ENCODE data around the gene LRRC73. TPM values are rescaled to one million over a fixed set of nuclear protein-coding genes. Genes with fewer than 3 reads are reported as not detected.
"Not testable (repeated sequence)": the region's sequence is repeated elsewhere in the genome, so short reads cannot be mapped to it uniquely, and the experiment has no call there.

The LRRC73 gene
- total RNA-seq, 1 donor from 2014 or later: not detected

DNA sequence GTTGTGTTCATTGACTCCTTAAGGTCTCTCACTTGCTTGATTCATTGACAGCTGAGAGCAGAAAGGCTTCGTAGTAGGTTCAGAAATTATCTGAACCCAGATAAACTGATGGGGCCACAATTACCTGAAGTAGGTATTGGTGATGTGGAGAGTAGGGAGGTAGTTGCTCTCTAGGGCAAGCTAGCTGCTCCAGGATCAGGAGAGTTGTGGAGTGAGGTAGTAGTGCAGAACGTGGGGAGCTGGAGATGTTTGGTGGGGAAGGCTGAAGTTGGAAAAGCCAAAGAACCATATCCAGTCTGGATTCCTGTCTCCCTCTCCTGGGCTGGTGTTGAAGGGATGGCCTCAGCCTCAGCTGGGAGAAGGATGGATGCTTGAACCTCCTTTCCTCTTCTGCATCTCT, 16.9 kb downstream of the LRRC73 start:
- DNase-seq (ENCODE audit: low spot score): no peak

DNA sequence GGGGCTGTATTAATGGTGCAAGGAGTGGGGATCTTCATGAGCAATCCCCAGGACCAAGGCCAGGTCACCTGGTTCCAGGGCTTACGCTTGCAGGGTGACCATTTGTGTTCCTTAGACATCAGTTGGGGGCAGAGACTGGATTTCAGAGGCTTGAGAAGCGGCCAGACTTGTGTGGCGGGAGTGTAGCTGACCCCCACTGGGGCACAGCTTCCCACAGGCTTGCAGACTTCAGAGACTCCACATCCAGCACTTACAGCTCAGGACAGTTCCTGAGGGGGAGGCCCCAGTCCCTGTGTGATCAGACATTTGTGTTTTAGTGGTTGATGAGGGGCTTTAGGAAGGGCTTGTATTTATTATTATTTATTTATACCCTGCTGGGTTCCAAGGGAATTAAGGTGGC, 17.5 kb downstream of the LRRC73 start:
- no peak for DNase-seq (ENCODE audit: low spot score)

GRCh38 chr6:43491750-43492661, 18.1 kb downstream of the LRRC73 start:
- DNase-seq (ENCODE audit: low spot score): peak; percentile 85

GRCh38 chr6:43490523-43490939, 19.6 kb downstream of the LRRC73 start:
- no peak for DNase-seq (ENCODE audit: low spot score)

GRCh38 chr6:43489277-43490072, 20.7 kb downstream of the LRRC73 start:
- DNase-seq (ENCODE audit: low spot score): no peak

- DNase-seq (ENCODE audit: low spot score): no peak
Observed at GRCh38 chr6:43488667-43489276, 21.4 kb downstream of the LRRC73 start.

GRCh38 chr6:43481591-43482236, 28.4 kb downstream of the LRRC73 start:
- DNase-seq (ENCODE audit: low spot score): no peak

DNA sequence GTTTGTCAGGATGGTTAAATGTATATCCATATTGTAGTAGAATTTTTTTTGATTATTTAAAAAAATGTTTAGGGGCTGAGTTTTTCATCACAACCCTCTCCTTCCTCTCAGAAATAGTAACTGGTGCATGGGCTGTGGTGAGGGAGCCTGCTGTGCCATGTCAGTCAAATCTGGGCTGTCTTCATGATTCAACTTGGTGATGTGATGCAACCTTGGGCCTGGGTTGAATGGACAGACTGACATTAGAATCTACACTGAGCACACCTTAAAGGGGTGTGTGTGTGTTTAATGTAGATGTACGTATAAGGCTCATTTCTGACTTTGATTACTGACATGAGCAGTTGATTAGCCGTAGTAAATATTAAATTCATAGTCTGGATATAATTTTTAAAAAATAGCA, 29.1 kb downstream of the LRRC73 start:
- DNase-seq (ENCODE audit: low spot score): no peak

DNA sequence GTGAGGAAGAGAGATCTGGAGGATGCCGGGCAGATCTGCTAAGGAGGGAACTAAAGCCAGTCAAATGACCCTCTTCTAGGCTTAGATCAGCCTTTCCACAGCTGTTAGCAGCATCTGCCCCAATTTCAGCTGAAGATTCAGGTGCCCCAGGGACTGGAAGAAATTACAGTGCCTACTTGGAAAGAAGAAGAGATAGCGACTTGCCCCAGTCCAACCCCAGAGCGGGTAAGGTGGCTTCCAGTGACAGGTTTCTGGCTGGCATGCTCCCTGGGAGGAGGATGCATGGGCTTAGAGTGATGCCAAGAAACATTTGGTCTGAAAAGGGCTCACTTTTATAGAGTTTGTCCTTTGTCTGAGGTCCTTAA, 32.2 kb downstream of the LRRC73 start:
- no peak for DNase-seq (ENCODE audit: low spot score)

DNA sequence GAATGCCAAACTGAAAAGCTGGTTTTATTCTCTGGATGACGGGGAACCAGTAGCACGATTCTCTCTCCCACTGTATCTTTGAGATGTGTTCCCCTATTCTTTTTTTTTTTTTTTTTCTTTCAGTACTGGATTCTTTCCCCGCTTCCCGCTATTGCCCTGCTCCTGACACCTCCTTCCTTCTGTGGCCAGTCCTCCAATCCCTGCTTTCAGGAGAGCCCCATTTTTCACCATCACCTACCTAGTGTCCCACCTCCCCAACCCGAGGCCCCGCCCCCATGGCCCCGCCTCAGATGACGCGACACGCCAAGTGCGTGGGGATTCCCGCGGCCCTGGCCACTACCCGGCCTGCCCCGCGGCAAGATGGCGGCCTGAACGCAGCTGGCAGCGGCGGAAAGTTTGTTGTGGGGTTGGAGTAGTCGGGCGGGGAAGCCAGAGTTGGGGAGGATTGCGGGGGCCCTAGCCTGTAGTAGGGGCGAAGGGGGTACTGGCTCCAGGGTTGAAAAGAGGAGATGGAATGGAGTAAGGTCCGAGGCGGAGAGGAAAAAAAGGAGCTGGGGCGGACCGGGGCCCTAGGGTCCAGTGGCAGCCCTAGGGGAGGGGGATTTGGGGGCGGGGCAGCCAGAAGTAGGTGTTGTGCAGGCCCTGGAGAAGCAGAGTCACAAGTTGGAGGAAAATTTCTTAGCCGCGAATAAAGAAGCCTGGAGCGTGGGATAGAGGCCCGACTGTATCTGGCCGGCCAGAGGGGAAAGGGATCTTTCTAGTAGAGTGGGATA, 32.7 kb downstream of the LRRC73 start, which contains the start of gene TJAP1:
Gene TJAP1 (plus strand): TSS at position 336 of the 773 bp plus-strand sequence. CDS start 21,432 bp downstream, outside the sequence.
- DNase-seq (ENCODE audit: low spot score): peak; percentile 95

DNA sequence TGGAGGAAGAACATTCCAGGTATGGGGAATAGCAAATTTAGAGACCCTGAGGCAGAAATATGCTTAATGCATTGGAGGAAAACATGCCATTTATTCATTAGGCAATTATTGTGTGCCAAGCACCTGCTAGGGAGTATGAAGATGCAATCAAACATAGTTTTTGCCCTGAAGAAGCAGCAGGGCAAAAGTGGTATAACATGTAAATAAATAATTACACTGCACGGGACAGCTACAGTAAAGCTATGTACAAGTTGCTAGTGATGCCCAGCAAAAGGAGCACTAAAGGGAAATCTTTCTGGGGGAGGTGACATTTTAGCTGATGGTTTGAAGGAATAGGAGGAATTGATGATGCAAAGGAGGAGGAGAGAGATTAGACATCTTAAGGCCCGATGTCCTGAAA, 33.4 kb downstream of the LRRC73 start:
- DNase-seq (ENCODE audit: low spot score): no peak

DNA sequence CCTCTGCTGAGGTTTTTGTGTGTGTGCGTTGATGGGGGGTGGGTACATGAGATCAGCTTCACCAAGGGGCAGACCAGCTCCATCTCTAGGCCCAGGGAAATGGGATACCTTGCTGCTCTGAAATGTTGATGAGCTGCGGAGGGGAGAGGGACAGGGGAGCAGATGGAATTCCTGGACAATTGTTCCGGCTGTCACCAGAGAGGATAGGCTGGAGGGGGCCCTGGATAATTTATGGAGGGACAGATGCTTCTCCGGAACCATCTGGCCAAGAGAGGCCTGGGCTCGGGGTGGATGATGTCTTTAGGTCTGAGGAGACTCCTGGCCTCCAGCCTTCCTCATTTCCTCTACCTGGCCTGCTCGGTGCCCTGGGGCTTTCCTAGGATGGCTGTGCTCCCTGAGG, 34.6 kb downstream of the LRRC73 start:
- DNase-seq (ENCODE audit: low spot score): no peak

- no peak for DNase-seq (ENCODE audit: low spot score)
Observed at GRCh38 chr6:43472515-43472914, 37.6 kb downstream of the LRRC73 start.

GRCh38 chr6:43471399-43471798, 38.7 kb downstream of the LRRC73 start:
- DNase-seq (ENCODE audit: low spot score): no peak

DNA sequence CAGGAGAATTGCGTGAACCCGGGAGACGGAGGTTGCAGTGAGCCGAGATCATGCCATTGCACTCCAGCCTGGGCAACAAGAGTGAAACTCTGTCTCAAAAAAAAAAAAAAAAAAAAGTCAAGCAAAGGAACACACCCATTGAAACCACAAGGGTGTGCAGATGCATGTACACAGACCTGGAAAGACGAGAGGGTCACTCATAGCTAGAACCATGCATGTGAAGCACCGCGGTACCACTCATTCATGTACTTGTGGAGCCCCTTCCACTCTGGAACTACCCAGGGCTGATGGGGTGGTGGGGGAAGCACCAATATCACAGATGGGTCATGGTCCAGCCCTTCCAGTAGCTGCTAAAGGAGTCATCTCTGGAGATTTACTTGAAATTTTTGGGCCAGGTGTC, 40.2 kb downstream of the LRRC73 start:
- DNase-seq (ENCODE audit: low spot score): no peak

DNA sequence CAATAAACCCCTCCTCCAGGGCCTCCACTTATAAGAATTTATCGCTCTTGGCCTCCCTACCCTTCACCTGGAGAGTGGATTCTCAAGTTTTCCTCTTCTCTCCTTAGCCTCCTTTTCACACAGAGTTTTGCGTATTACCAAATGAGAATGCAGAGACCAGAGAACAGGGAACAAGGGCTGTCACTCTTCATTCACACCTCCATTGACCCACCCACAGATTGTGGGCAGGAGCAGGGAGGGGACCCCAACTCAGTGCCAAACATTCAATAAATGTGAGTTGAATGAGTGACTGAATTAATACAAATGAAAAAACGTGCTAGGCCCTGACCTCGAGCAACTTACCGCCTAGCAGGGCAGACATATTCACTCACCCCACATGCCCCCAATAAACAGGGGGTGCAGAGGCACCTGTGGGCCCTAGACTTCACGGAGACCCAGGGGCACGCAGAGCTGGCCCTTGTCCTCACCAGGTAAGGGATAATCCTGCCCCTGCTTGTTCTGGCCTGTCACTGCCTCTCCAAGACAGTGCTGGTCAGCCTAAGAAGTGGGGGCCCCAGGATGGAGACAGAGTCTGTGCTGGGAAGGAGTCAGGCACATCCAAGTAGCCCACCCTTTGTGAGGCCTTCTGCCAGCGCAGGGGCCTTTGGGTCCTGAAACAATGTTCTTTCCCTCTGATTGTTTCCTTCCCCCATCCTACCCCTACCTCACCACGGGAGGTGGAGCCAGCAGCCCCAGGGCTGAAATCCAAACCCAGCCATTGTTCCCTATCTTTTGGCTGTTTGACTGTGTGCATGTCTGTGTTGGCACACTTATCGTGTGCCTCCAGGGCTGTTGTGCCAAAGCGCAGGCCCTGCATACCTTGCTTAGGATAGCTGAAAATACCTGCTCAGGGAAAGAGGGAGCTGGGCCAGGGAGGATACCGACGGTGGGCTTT, 41.1 kb downstream of the LRRC73 start:
- no peak for DNase-seq (ENCODE audit: low spot score)

DNA sequence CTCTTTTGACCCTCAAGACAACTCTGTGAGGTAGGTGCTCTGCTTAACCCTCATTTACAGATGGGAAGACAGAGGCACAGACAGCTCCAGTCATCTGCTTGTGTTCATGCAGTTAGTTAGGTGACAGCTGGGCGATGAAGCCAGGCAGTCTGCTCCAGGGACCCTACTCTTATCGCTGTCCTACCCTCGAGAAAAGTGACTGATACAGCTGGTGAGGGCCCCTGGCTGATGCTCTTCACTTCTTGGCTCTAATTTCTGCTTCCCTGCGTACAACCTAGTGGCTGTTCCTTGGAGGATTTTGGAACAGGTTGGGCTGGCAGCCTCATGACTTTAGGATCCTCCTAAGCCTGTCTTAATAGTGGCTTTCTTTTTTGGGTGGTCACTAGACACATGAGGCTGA, 41.9 kb downstream of the LRRC73 start:
- no peak for DNase-seq (ENCODE audit: low spot score)

- DNase-seq (ENCODE audit: low spot score): no peak
Observed at GRCh38 chr6:43467752-43468151, 42.4 kb downstream of the LRRC73 start.

- not testable (repeated sequence) for DNase-seq (ENCODE audit: low spot score)
Observed at GRCh38 chr6:43467265-43467664, 42.9 kb downstream of the LRRC73 start.

DNA sequence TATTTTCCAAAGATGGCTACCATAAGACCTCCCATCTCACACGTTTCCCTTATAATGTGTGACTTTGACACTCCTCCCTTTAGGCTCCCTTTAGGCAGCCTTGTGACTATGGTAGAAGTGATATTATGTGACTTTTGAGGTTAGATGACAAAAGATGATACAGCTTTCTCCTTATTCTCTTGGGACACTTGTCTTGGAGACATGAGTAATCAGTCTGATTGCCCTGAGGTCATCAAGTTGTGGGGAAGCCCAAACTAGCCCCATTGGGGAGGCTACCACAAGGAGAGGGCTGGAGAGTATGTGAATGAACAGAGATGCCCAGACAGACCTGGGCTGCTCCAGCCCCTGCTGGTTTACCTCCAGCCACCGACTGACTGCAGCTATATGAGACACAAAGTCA, 44.2 kb downstream of the LRRC73 start:
- DNase-seq (ENCODE audit: low spot score): no peak

Data from umbilical cord (tissue), 2 donors.